OCI-LY7 (cell line): ENCODE measurements around the gene RAB30. TPM values are rescaled to one million over a fixed set of nuclear protein-coding genes. Genes with fewer than 3 reads are reported as not detected.

ENCODE experiments used
- BruUV-seq: library from RNA; stranded (reverse); fragments of 400-500 nt; replicated peaks from 2 replicates; lab custom pipeline; 2021; lab: Mats Ljungman, UMichigan
- CTCF ChIA-PET: fragments of 300-600 bp; sonication (Branson Sonifier 250); formaldehyde crosslinking; loops from one replicate; lab custom pipeline; 2022; ENCODE audit warnings: antibody characterized with exemption; ENCODE audit not compliant: unreplicated experiment; lab: Charles Lee
- POLR2A ChIA-PET: fragments of 300-600 bp; sonication (Branson Sonifier 250); formaldehyde crosslinking; loops from one replicate; lab custom pipeline; 2022; ENCODE audit warnings: antibody characterized with exemption; lab: Charles Lee
- DNase-seq: peaks from one replicate; pipeline ENCODE4 v3.0.0-alpha.2; 2015; ENCODE audit warnings: low spot score
- H2AFZ ChIP-seq: fragments of 200-600 bp; sonication (generic), shearing (Covaris generic); 2 replicates; pipeline ENCODE4 v1.6.1; 2014; ENCODE audit warnings: mild to moderate bottlenecking, antibody characterized with exemption, low read length, moderate library complexity
- H3K27ac ChIP-seq: fragments of 200-600 bp; sonication (generic); 2 replicates; pipeline ENCODE4 v1.5.1; 2014; ENCODE audit warnings: mixed run types, low read depth, mild to moderate bottlenecking, moderate library complexity, low read length, inconsistent platforms; ENCODE audit not compliant: poor library complexity, severe bottlenecking
- H3K36me3 ChIP-seq: fragments of 200-600 bp; sonication (generic); 2 replicates; pipeline ENCODE4 v1.6.1; 2014; ENCODE audit warnings: mild to moderate bottlenecking, antibody characterized with exemption, low read length, moderate library complexity, mixed read lengths; ENCODE audit not compliant: insufficient read depth
- H3K4me1 ChIP-seq: fragments of 200-600 bp; sonication (generic); 2 replicates; pipeline ENCODE4 v1.5.1; 2014; ENCODE audit warnings: mild to moderate bottlenecking, low read length; ENCODE audit not compliant: insufficient read depth, poor library complexity, severe bottlenecking
- H3K4me2 ChIP-seq: fragments of 200-600 bp; sonication (generic); 2 replicates; pipeline ENCODE4 v1.6.1; 2014; ENCODE audit warnings: mild to moderate bottlenecking, low read length
- H3K4me3 ChIP-seq: fragments of 200-600 bp; sonication (generic); 2 replicates; pipeline ENCODE4 v1.5.1; 2014; ENCODE audit warnings: mild to moderate bottlenecking, low read depth, low read length; ENCODE audit not compliant: poor library complexity, severe bottlenecking
- H3K79me2 ChIP-seq: fragments of 200-600 bp; sonication (generic); 2 replicates; pipeline ENCODE4 v1.6.1; 2016; ENCODE audit warnings: low read depth, mild to moderate bottlenecking, low read length, moderate library complexity, mixed read lengths; ENCODE audit not compliant: insufficient read depth
- H3K9me2 ChIP-seq: fragments of 200-600 bp; sonication (generic); 2 replicates; pipeline ENCODE4 v1.6.1; 2016; ENCODE audit warnings: mild to moderate bottlenecking, low read length, mixed read lengths; ENCODE audit not compliant: insufficient read depth
- H3K9me3 ChIP-seq: fragments of 200-600 bp; sonication (generic); 2 replicates; pipeline ENCODE4 v1.6.1; 2014; ENCODE audit warnings: mild to moderate bottlenecking, mixed run types, low read length, mixed read lengths
- H4K20me1 ChIP-seq: fragments of 200-600 bp; sonication (generic); 2 replicates; pipeline ENCODE4 v1.6.1; 2014; ENCODE audit warnings: mild to moderate bottlenecking, antibody characterized with exemption, low read length, moderate library complexity, mixed read lengths; ENCODE audit not compliant: insufficient read depth
- EZH2phosphoT487 ChIP-seq: fragments of 200-600 bp; sonication (generic); IDR thresholded peaks from 2 replicates; pipeline ENCODE4 v1.6.1; 2018; ENCODE audit warnings: low read depth, borderline replicate concordance, mild to moderate bottlenecking, mixed run types, antibody characterized with exemption, low read length, moderate library complexity, mixed read lengths
- intact Hi-C: fragments of 100-400 bp; cut with micrococcal nuclease; formaldehyde crosslinking; loops from one replicate; pipeline ENCODE4 v1.10.0; 2022; ENCODE audit not compliant: unreplicated experiment
- total RNA-seq, 2 experiments: library from RNA; depleted of rRNA in 1 of 2; stranded (reverse); fragments of >200 nt in 1 of 2; shearing (Covaris generic) in 1 of 2; gene quantifications; 2 replicates each; pipeline ENCODE4 v1.2.3, GENCODE V29; 2014 to 2022
- TF ChIP-seq, protein P1 (sequence below): fragments of 200-600 bp; sonication (generic); conservative IDR thresholded peaks from 2 replicates; pipeline ENCODE4 v1.5.1; 2014; ENCODE audit warnings: mild to moderate bottlenecking, antibody characterized with exemption, low read length, moderate library complexity, mixed read lengths

The RAB30 gene
- total RNA-seq, 2 experiments from 2014 or later = 33.3 to 132 TPM

DNA sequence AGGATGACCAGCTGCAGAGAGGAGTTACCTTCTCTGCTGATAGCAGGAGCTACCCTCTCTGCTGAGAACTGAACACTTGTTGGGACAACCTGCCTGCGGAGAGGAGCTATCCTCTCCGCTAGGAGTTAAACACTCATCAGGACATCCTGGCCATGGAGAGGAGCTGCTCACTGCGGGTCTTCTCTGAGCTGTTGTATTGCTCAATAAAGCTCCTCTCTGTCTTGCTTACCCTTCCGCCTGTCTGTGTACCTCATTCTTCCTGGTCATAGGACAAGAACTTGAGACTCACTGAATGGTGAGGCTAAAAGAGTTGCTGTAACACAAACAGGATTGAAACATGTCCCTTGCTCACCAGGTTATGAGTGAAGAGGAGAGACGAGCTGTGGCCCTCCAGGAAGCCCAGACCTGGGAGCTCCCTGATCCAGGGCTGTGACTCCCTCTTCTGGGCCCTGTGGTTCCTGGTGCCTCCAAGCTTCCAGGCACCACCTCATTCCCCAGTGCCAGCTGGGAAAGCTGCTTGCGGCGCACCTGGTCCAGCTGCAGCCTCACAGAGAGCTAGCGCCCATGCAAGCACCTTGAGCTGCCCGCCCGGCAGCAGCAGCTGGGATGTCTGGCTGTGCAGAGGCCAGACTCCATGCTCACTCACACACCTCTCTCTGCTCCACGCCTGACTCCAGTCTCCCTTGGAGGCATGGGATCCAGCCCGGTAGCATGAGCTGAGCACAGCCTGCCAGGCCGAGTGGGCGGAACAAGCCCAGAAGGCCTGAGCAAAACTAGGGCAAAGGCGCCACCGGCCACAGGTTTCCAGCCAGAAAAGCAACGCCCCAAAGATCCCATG lies 50.5 kb downstream of the RAB30 start:
- H3K4me2 ChIP-seq = no peak overlapping the region
- intact Hi-C loops = no loop called here
- POLR2A ChIA-PET = interaction anchor here (0.9 to 3.6 kb wide), 9 partner anchors 11 to 36 kb away, joined by 3 to 23 read pairs (median 5); no protein-coding TSS in a partner anchor
- H4K20me1 ChIP-seq = peaks cover 24% of the 10 kb centered on the region; the same call in 1 of the 2 replicates
- peaks cover 81% of the 10 kb centered on the region for H3K79me2 ChIP-seq
- TF ChIP-seq EZH2phosphoT487 = no peak
- TF ChIP-seq, protein P1, sequence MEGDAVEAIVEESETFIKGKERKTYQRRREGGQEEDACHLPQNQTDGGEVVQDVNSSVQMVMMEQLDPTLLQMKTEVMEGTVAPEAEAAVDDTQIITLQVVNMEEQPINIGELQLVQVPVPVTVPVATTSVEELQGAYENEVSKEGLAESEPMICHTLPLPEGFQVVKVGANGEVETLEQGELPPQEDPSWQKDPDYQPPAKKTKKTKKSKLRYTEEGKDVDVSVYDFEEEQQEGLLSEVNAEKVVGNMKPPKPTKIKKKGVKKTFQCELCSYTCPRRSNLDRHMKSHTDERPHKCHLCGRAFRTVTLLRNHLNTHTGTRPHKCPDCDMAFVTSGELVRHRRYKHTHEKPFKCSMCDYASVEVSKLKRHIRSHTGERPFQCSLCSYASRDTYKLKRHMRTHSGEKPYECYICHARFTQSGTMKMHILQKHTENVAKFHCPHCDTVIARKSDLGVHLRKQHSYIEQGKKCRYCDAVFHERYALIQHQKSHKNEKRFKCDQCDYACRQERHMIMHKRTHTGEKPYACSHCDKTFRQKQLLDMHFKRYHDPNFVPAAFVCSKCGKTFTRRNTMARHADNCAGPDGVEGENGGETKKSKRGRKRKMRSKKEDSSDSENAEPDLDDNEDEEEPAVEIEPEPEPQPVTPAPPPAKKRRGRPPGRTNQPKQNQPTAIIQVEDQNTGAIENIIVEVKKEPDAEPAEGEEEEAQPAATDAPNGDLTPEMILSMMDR = no peak
- H3K4me1 ChIP-seq = peaks cover 32% of the 10 kb centered on the region
- no peak for DNase-seq
- BruUV-seq = no TSS peak
- no peak overlapping the region for H3K27ac ChIP-seq
- CTCF ChIA-PET = no interaction called here
- H3K9me3 ChIP-seq = peaks cover 16% of the 10 kb centered on the region
- no peak overlapping the region for H2AFZ ChIP-seq
- H3K36me3 ChIP-seq = peaks cover 56% of the 10 kb centered on the region
- H3K9me2 ChIP-seq = no peaks in the 10 kb centered on the region
- H3K4me3 ChIP-seq = no peak overlapping the region

DNA sequence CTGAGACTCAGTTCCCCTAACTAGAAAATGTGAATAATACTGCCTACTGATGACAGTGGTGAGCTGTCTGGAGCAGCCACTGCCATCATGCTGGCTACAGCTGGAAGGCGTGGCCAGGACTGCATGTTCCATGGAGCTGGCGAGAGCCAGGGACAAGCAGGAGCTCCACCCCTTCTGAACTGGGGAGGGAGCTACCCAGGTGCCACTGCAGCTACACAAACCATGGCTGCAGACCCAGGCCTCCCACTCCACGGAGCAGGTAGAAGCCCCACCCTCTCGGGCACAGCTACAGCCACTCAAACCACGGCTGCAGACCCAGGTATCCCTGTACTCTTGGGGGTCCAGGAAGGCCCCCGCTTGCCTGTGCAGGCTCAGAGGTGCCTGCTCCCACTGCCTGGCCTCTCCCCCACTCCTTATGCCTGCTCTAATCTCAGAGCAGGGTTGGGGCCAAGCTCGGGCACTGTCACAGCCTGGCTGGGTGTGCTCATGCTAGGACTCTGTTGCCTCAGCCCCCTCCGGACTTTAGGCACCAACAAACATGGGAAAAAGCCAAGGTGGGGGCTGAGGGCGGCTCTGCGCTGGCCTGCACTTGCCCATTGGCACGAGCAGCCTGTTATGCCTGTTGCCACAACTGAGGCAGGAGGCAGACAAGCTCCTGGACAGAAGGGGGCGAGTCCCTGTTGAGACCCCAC lies 51.7 kb downstream of the RAB30 start:
- intact Hi-C loops = no loop called here
- no peak for DNase-seq
- TF ChIP-seq EZH2phosphoT487 = no peak
- TF ChIP-seq, protein P1 = no peak
- Histone ChIP-seq H3K79me2 (peaks cover 81% of the 10 kb centered on the region), H3K4me2 (no peak overlapping the region), H2AFZ (no peak overlapping the region), H3K4me1 (peaks cover 27% of the 10 kb centered on the region), H4K20me1 (peaks cover 19% of the 10 kb centered on the region; the same call in 1 of the 2 replicates), H3K27ac (no peak overlapping the region), H3K36me3 (peaks cover 59% of the 10 kb centered on the region), H3K9me2 (no peaks in the 10 kb centered on the region), H3K9me3 (peaks cover 16% of the 10 kb centered on the region), H3K4me3 (no peak overlapping the region)
- BruUV-seq = no TSS peak
- POLR2A ChIA-PET = interaction anchor here (1.0 to 3.6 kb wide), 6 partner anchors 12 to 45 kb away, joined by 3 to 23 read pairs (median 6); no protein-coding TSS in a partner anchor
- CTCF ChIA-PET = interaction anchor here (0.9 kb wide), 1 partner anchor 12 kb away, joined by 3 read pairs; no protein-coding TSS in a partner anchor
